HEK293 (cell line): ENCODE results near the gene AMER2.

Source experiments
- CTCF ChIA-PET: fragments of 350-600 bp; formaldehyde crosslinking; extraction: SDS; loops from one replicate; lab custom pipeline; 2021; ENCODE audit warnings: antibody characterized with exemption; lab: Yijun Ruan, JAX
- POLR2A ChIA-PET: fragments of 300-600 bp; formaldehyde crosslinking; extraction: SDS; loops from one replicate; lab custom pipeline; 2020; ENCODE audit warnings: antibody characterized with exemption, inconsistent platforms; lab: Yijun Ruan, JAX
- H3K27ac ChIP-seq: fragments of 200-500 bp; sonication (Bioruptor generic); 2 replicates; pipeline ENCODE4 v1.5.1; 2014; ENCODE audit warnings: low read depth, low read length, control low read depth, inconsistent platforms; ENCODE audit errors: extremely low read depth
- H3K36me3 ChIP-seq, 2 experiments: fragments of 200-500 bp in 1 of 2; sonication (Bioruptor generic) in 1 of 2; 1 replicate in 1 of 2; 2 replicates in 1 of 2; pipeline ENCODE4 v1.5.1; 2014 to 2017; ENCODE audit warnings: inconsistent platforms in 2 of 2, low read length in 2 of 2; ENCODE audit not compliant: control insufficient read depth in 2 of 2, insufficient read depth in 1 of 2
- H3K4me1 ChIP-seq: fragments of 200-500 bp; sonication (Bioruptor generic); 2 replicates; pipeline ENCODE4 v1.5.1; 2014; ENCODE audit warnings: mild to moderate bottlenecking, low read length, inconsistent platforms; ENCODE audit not compliant: control insufficient read depth, insufficient read depth
- H3K4me3 ChIP-seq: 2 replicates; pipeline ENCODE4 v1.5.1; 2011; ENCODE audit warnings: low read depth, mild to moderate bottlenecking, control low read depth, low read length, moderate library complexity
- H3K9me3 ChIP-seq: fragments of 200-500 bp; sonication (Bioruptor generic); 2 replicates; pipeline ENCODE4 v1.5.1; 2014; ENCODE audit warnings: low read depth, low read length, inconsistent platforms; ENCODE audit not compliant: control insufficient read depth, insufficient read depth
- GLIS1 ChIP-seq: fragments of 450-650 bp; formaldehyde crosslinking; IDR thresholded peaks from 2 replicates; pipeline ENCODE4 v1.5.1; 2016; ENCODE audit warnings: missing biosample characterization, missing genetic modification characterization
- HIC1 ChIP-seq: fragments of 450-650 bp; formaldehyde crosslinking; IDR thresholded peaks from 2 replicates; pipeline ENCODE4 v1.5.1; 2016; ENCODE audit warnings: missing biosample characterization, missing genetic modification characterization
- REST ChIP-seq: fragments of 450-650 bp; formaldehyde crosslinking; IDR thresholded peaks from 2 replicates; pipeline ENCODE4 v1.5.1; 2016; ENCODE audit warnings: missing biosample characterization, missing genetic modification characterization
- ZNF148 ChIP-seq: fragments of 450-650 bp; formaldehyde crosslinking; IDR thresholded peaks from 2 replicates; pipeline ENCODE4 v1.5.0; 2017; ENCODE audit warnings: missing biosample characterization, missing genetic modification characterization, borderline replicate concordance
- ZNF16 ChIP-seq: fragments of 450-650 bp; formaldehyde crosslinking; IDR thresholded peaks from 2 replicates; pipeline ENCODE4 v1.5.1; 2016; ENCODE audit warnings: low read depth, missing biosample characterization, missing genetic modification characterization
- ZNF239 ChIP-seq: fragments of 450-650 bp; formaldehyde crosslinking; IDR thresholded peaks from 2 replicates; pipeline ENCODE4 v1.5.1; 2016; ENCODE audit warnings: missing biosample characterization, missing genetic modification characterization
- ZNF324 ChIP-seq: fragments of 450-650 bp; formaldehyde crosslinking; IDR thresholded peaks from 2 replicates; pipeline ENCODE4 v1.5.1; 2016; ENCODE audit warnings: missing biosample characterization, missing genetic modification characterization
- ZNF404 ChIP-seq: fragments of 450-650 bp; formaldehyde crosslinking; IDR thresholded peaks from 2 replicates; pipeline ENCODE4 v1.5.1; 2017; ENCODE audit warnings: missing biosample characterization, missing genetic modification characterization
- ZNF433 ChIP-seq: fragments of 450-650 bp; formaldehyde crosslinking; IDR thresholded peaks from 2 replicates; pipeline ENCODE4 v1.5.1; 2016; ENCODE audit warnings: missing biosample characterization, missing genetic modification characterization, low read depth
- ZNF626 ChIP-seq: fragments of 450-650 bp; sonication (Bioruptor Pico); formaldehyde crosslinking; IDR thresholded peaks from 2 replicates; pipeline ENCODE4 v1.5.1; 2018; ENCODE audit warnings: missing biosample characterization, missing genetic modification characterization, inconsistent platforms
- ZNF747 ChIP-seq: fragments of 450-650 bp; formaldehyde crosslinking; IDR thresholded peaks from 2 replicates; pipeline ENCODE4 v1.5.1; 2016; ENCODE audit warnings: missing biosample characterization, missing genetic modification characterization
- ZSCAN4 ChIP-seq: fragments of 450-650 bp; formaldehyde crosslinking; IDR thresholded peaks from 2 replicates; pipeline ENCODE4 v1.5.1; 2017; ENCODE audit warnings: missing biosample characterization, missing genetic modification characterization
- TF ChIP-seq, protein P1 (sequence below): fragments of 450-650 bp; formaldehyde crosslinking; IDR thresholded peaks from 2 replicates; pipeline ENCODE4 v1.5.1; 2016; ENCODE audit warnings: missing biosample characterization, missing genetic modification characterization

The AMER2 gene

GRCh38 chr13:25192936-25193335 lies 20.8 kb upstream of the AMER2 start (continued):
- TF ChIP-seq ZNF626 (no peak), ZNF404 (tag by site-specific recombination) (no peak), ZNF433 (tag by site-specific recombination) (no peak), ZSCAN4 (tag by site-specific recombination) (no peak)

DNA sequence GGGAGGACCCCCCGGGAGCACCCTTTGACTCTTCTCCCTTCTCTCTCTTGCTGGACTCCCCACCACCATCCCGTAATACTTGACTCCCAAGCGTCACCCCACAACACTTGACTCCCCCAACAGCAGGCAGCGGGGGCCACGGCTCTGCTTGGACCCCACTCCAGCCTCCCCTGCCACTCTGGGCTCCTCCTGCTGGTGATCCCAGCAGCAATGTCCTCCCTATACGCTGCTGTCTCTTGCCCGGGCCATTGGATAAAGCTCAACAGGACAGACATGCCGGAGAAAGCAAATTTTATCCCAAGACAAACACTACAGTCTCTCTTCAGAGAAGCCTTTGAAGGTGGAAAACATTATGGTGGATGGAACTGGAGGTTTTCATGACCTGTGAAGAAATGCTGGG lies 20.4 kb upstream of the AMER2 start:
- no peak for TF ChIP-seq HIC1 (tag by site-specific recombination)
- no peak for TF ChIP-seq ZNF148 (tag by site-specific recombination)
- TF ChIP-seq REST (tag by site-specific recombination): no peak
- no peak for TF ChIP-seq ZNF747 (tag by site-specific recombination)
- no peak for TF ChIP-seq ZNF239
- TF ChIP-seq ZNF324 (tag by site-specific recombination): no peak
- TF ChIP-seq, protein P1, sequence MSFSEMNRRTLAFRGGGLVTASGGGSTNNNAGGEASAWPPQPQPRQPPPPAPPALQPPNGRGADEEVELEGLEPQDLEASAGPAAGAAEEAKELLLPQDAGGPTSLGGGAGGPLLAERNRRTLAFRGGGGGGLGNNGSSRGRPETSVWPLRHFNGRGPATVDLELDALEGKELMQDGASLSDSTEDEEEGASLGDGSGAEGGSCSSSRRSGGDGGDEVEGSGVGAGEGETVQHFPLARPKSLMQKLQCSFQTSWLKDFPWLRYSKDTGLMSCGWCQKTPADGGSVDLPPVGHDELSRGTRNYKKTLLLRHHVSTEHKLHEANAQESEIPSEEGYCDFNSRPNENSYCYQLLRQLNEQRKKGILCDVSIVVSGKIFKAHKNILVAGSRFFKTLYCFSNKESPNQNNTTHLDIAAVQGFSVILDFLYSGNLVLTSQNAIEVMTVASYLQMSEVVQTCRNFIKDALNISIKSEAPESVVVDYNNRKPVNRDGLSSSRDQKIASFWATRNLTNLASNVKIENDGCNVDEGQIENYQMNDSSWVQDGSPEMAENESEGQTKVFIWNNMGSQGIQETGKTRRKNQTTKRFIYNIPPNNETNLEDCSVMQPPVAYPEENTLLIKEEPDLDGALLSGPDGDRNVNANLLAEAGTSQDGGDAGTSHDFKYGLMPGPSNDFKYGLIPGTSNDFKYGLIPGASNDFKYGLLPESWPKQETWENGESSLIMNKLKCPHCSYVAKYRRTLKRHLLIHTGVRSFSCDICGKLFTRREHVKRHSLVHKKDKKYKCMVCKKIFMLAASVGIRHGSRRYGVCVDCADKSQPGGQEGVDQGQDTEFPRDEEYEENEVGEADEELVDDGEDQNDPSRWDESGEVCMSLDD (tag by site-specific recombination): no peak
- TF ChIP-seq ZNF16: no peak
- TF ChIP-seq GLIS1: no peak
- TF ChIP-seq, all 188 proteins: peak for 0
- no peaks in the 10 kb centered on the region for H3K4me1 ChIP-seq
- H3K4me3 ChIP-seq: no peak overlapping the region
- POLR2A ChIA-PET: no interaction called here
- CTCF ChIA-PET: no interaction called here
- no peaks in the 10 kb centered on the region for H3K36me3 ChIP-seq
- no peaks in the 10 kb centered on the region for H3K9me3 ChIP-seq
- no peak overlapping the region for H3K27ac ChIP-seq
